Measurements from ENCODE around the gene CKMT2. TPM values are rescaled to one million over a fixed set of nuclear protein-coding genes. Genes with fewer than 3 reads are reported as not detected.

CKMT2 gene
- total RNA-seq, 1 donor from 2014 or later: not detected

GRCh38 chr5:81225463-81225862 lies 7.7 kb upstream of the CKMT2 start:
- intact Hi-C loops (cut with micrococcal nuclease): loop anchor here (5.0 kb wide), 1 partner anchor 72 kb away; no protein-coding TSS in a partner anchor
- Mint-ChIP-seq H3K4me1 (ENCODE audit: low read depth) (no peaks in the 10 kb centered on the region), H3K36me3 (ENCODE audit: low read depth) (no peaks in the 10 kb centered on the region), H3K4me3 (ENCODE audit: low read depth) (no peak overlapping the region), H3K27me3 (ENCODE audit: low read depth) (no peaks in the 10 kb centered on the region), H3K27ac (no peak overlapping the region), H3K9me3 (no peaks in the 10 kb centered on the region)
- no peak for DNase-seq (ENCODE audit: low spot score)

DNA sequence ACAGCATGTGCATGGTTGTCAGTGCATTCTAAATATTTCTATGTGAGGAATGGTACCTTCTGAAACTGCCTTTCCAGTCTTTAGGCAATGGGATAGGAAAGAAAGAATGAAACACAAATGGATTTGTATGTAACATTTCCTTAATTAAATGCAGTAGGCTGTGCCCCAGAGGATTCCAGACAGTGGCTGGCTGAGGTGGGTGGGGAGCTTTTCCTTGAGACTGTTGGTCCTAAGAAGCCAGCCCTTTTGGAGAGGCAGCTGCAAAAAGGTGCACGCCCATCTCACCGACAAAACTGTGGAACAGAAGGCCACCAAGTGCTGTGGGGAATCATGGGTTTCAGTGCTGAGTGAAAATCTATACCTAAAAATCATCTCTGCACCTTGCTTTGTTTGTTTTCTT lies 6.8 kb upstream of the CKMT2 start:
- no peak for DNase-seq (ENCODE audit: low spot score)
- no peaks in the 10 kb centered on the region for H3K36me3 Mint-ChIP-seq (ENCODE audit: low read depth)
- intact Hi-C loops (cut with micrococcal nuclease): loop anchor here (5.0 kb wide), 1 partner anchor 71 kb away; no protein-coding TSS in a partner anchor
- no peak overlapping the region for H3K4me3 Mint-ChIP-seq (ENCODE audit: low read depth)
- no peaks in the 10 kb centered on the region for H3K27me3 Mint-ChIP-seq (ENCODE audit: low read depth)
- no peak overlapping the region for H3K27ac Mint-ChIP-seq
- H3K9me3 Mint-ChIP-seq: no peaks in the 10 kb centered on the region
- no peaks in the 10 kb centered on the region for H3K4me1 Mint-ChIP-seq (ENCODE audit: low read depth)

DNA sequence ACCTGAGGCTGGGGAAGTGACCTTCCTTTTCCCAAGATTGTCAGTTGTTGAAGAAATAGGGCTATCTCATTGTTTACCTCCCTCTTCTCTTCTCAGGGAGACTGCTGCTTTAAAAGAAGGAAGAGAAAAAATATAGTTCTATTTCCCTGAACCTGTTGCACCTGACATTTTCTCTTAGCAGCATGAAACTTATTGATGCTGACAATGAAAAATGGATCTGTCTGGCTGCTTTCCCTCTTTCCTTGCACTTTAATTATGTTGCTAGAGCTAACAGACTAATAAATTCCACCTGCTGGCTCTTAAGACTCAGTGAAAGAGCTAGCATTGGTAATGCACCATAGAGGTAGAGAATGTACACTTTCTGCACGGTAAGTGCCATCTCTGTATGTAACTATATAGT lies 6.2 kb upstream of the CKMT2 start:
- Mint-ChIP-seq H3K9me3 (no peaks in the 10 kb centered on the region), H3K36me3 (ENCODE audit: low read depth) (no peaks in the 10 kb centered on the region)
- intact Hi-C loops (cut with micrococcal nuclease): loop anchor here (5.0 kb wide), 1 partner anchor 70 kb away; no protein-coding TSS in a partner anchor

DNA sequence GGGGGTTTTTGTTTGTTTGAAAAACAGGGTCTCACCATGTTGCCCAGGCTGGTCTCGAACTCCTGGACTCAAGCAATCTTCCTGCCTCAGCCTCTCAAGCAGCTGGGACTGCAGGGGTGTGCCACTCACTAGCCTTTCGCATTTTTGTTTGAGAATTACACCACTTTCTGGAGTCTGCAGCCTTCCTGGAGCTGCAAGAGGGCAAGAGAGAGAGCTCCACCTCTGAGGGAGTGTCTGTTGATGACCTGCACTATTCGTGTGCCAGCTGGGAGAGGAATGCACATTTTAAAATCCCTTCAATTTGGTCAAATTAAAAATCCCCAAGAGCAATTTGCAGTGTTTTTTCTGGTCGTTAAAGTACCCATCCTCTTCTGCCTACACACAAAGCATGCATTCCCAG lies 5.0 kb upstream of the CKMT2 start:
- no peaks in the 10 kb centered on the region for H3K27me3 Mint-ChIP-seq (ENCODE audit: low read depth)
- intact Hi-C loops (cut with micrococcal nuclease): loop anchor here (5.0 kb wide), 1 partner anchor 69 kb away; no protein-coding TSS in a partner anchor

More for the DNA sequence above, 6.2 kb upstream of the CKMT2 start:
- no peaks in the 10 kb centered on the region for H3K27me3 Mint-ChIP-seq (ENCODE audit: low read depth)
- no peak for DNase-seq (ENCODE audit: low spot score)
- H3K4me1 Mint-ChIP-seq (ENCODE audit: low read depth): no peaks in the 10 kb centered on the region
- no peak overlapping the region for H3K4me3 Mint-ChIP-seq (ENCODE audit: low read depth)
- no peak overlapping the region for H3K27ac Mint-ChIP-seq

DNA sequence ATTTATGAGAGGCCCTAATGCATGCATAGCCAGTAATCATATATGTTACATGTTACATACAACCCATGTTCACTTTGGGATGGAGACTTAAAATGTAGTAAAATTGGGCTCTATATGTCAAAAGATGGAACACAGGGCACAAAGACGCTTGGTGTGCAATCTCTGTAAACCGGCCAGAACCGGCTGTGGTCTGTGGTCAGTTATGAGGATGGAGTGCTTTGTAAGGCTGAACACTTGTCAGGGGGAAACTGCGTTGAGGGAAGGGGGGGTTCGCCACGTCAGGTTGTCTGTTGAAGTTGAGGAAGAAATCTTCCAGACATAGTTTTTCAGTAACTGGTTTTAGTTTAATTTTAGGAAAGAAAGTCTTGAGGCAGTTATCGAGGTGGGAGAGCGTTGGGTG lies 2.7 kb upstream of the CKMT2 start:
- no peak for DNase-seq (ENCODE audit: low spot score)
- H3K27ac Mint-ChIP-seq: no peak overlapping the region
- H3K4me1 Mint-ChIP-seq (ENCODE audit: low read depth): no peaks in the 10 kb centered on the region
- no peak overlapping the region for H3K4me3 Mint-ChIP-seq (ENCODE audit: low read depth)
- H3K9me3 Mint-ChIP-seq: no peaks in the 10 kb centered on the region
- intact Hi-C loops (cut with micrococcal nuclease): no loop called here
- no peaks in the 10 kb centered on the region for H3K27me3 Mint-ChIP-seq (ENCODE audit: low read depth)
- no peaks in the 10 kb centered on the region for H3K36me3 Mint-ChIP-seq (ENCODE audit: low read depth)

More for the DNA sequence above, 5.0 kb upstream of the CKMT2 start:
- no peak for DNase-seq (ENCODE audit: low spot score)
- Mint-ChIP-seq H3K27ac (no peak overlapping the region), H3K9me3 (no peaks in the 10 kb centered on the region), H3K4me3 (ENCODE audit: low read depth) (no peak overlapping the region), H3K4me1 (ENCODE audit: low read depth) (no peaks in the 10 kb centered on the region), H3K36me3 (ENCODE audit: low read depth) (no peaks in the 10 kb centered on the region)

- Mint-ChIP-seq H3K4me3 (ENCODE audit: low read depth) (no peak overlapping the region), H3K27ac (no peak overlapping the region), H3K9me3 (no peaks in the 10 kb centered on the region), H3K36me3 (ENCODE audit: low read depth) (no peaks in the 10 kb centered on the region), H3K4me1 (ENCODE audit: low read depth) (no peaks in the 10 kb centered on the region), H3K27me3 (ENCODE audit: low read depth) (no peaks in the 10 kb centered on the region)
- no peak for DNase-seq (ENCODE audit: low spot score)
- intact Hi-C loops (cut with micrococcal nuclease): no loop called here
Observed at GRCh38 chr5:81232464-81233079, 550 bp upstream of the CKMT2 start.

DNA sequence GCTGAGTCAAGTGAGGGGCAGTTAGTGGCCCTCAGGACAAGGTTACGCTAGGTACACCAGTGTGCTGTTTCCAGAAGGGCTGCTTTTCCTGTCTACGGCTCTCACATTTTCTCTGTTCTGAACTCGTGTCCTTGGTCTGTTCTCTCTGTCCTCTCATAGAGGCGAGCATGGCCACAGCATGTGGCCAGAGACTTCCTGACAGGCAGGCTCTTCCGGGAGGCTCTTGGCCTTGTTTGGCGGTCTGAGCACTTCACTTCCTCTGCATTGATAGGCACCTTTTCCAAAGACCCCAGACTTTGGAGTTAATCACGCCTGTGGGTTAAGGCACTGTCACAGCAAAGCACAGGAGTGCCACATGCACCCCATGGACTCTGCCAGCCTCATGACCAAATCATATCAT lies 1.2 kb downstream of the CKMT2 start:
- Mint-ChIP-seq H3K4me1 (ENCODE audit: low read depth) (no peaks in the 10 kb centered on the region), H3K4me3 (ENCODE audit: low read depth) (no peak overlapping the region), H3K27ac (no peak overlapping the region), H3K27me3 (ENCODE audit: low read depth) (no peaks in the 10 kb centered on the region), H3K36me3 (ENCODE audit: low read depth) (no peaks in the 10 kb centered on the region), H3K9me3 (no peaks in the 10 kb centered on the region)
- intact Hi-C loops (cut with micrococcal nuclease): no loop called here
- no peak for DNase-seq (ENCODE audit: low spot score)

DNA sequence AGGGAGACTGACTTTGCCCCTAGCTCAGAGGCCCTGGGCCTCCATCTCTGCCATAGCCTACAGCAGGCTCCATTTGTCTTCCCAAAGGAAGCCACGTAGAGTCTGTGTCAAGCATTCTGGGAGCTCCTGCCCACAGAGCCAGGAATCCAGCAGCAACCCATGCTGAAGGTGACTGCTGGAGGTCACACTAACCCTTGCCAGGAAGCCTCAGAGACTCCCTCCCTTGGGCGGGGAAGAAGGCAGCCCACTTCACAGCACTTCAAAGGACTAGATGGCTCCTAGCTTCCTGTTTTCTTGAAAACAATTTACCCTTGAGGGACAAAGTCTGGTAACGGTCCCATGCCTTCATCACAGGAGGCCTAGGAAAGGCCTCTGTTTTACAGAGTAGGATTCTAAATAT lies 1.7 kb downstream of the CKMT2 start:
- intact Hi-C loops (cut with micrococcal nuclease): no loop called here
- H3K9me3 Mint-ChIP-seq: no peaks in the 10 kb centered on the region
- no peaks in the 10 kb centered on the region for H3K27me3 Mint-ChIP-seq (ENCODE audit: low read depth)
- no peaks in the 10 kb centered on the region for H3K4me1 Mint-ChIP-seq (ENCODE audit: low read depth)
- H3K4me3 Mint-ChIP-seq (ENCODE audit: low read depth): no peak overlapping the region
- no peak overlapping the region for H3K27ac Mint-ChIP-seq
- no peaks in the 10 kb centered on the region for H3K36me3 Mint-ChIP-seq (ENCODE audit: low read depth)
- DNase-seq (ENCODE audit: low spot score): no peak

- intact Hi-C loops (cut with micrococcal nuclease): no loop called here
- Mint-ChIP-seq H3K27ac (no peak overlapping the region), H3K4me3 (ENCODE audit: low read depth) (no peak overlapping the region), H3K4me1 (ENCODE audit: low read depth) (no peaks in the 10 kb centered on the region), H3K9me3 (no peaks in the 10 kb centered on the region), H3K36me3 (ENCODE audit: low read depth) (no peaks in the 10 kb centered on the region), H3K27me3 (ENCODE audit: low read depth) (no peaks in the 10 kb centered on the region)
- no peak for DNase-seq (ENCODE audit: low spot score)
Observed at GRCh38 chr5:81235287-81236072, 2.4 kb downstream of the CKMT2 start.

- no peaks in the 10 kb centered on the region for H3K36me3 Mint-ChIP-seq (ENCODE audit: low read depth)
- H3K4me1 Mint-ChIP-seq (ENCODE audit: low read depth): peaks cover 6% of the 10 kb centered on the region
- no peak for DNase-seq (ENCODE audit: low spot score)
- no peak overlapping the region for H3K4me3 Mint-ChIP-seq (ENCODE audit: low read depth)
- H3K27me3 Mint-ChIP-seq (ENCODE audit: low read depth): no peaks in the 10 kb centered on the region
- no peak overlapping the region for H3K27ac Mint-ChIP-seq
- intact Hi-C loops (cut with micrococcal nuclease): no loop called here
- H3K9me3 Mint-ChIP-seq: no peaks in the 10 kb centered on the region
Observed at GRCh38 chr5:81238460-81238859, 5.3 kb downstream of the CKMT2 start.

- intact Hi-C loops (cut with micrococcal nuclease): no loop called here
- Mint-ChIP-seq H3K27me3 (ENCODE audit: low read depth) (no peaks in the 10 kb centered on the region), H3K4me1 (ENCODE audit: low read depth) (peaks cover 6% of the 10 kb centered on the region)
Observed at GRCh38 chr5:81239613-81240012, 6.5 kb downstream of the CKMT2 start.

GRCh38 chr5:81241001-81241400 lies 7.9 kb downstream of the CKMT2 start:
- H3K27ac Mint-ChIP-seq: no peak overlapping the region
- intact Hi-C loops (cut with micrococcal nuclease): no loop called here
- H3K4me1 Mint-ChIP-seq (ENCODE audit: low read depth): peaks cover 6% of the 10 kb centered on the region
- no peaks in the 10 kb centered on the region for H3K9me3 Mint-ChIP-seq
- no peaks in the 10 kb centered on the region for H3K36me3 Mint-ChIP-seq (ENCODE audit: low read depth)
- no peak for DNase-seq (ENCODE audit: low spot score)
- H3K4me3 Mint-ChIP-seq (ENCODE audit: low read depth): no peak overlapping the region
- no peaks in the 10 kb centered on the region for H3K27me3 Mint-ChIP-seq (ENCODE audit: low read depth)

More at GRCh38 chr5:81239613-81240012, 6.5 kb downstream of the CKMT2 start:
- DNase-seq (ENCODE audit: low spot score): no peak
- Mint-ChIP-seq H3K4me3 (ENCODE audit: low read depth) (no peak overlapping the region), H3K27ac (no peak overlapping the region), H3K9me3 (no peaks in the 10 kb centered on the region), H3K36me3 (ENCODE audit: low read depth) (no peaks in the 10 kb centered on the region)

- H3K9me3 Mint-ChIP-seq: no peaks in the 10 kb centered on the region
- H3K36me3 Mint-ChIP-seq (ENCODE audit: low read depth): no peaks in the 10 kb centered on the region
- DNase-seq (ENCODE audit: low spot score): no peak
- no peak overlapping the region for H3K4me3 Mint-ChIP-seq (ENCODE audit: low read depth)
- H3K27me3 Mint-ChIP-seq (ENCODE audit: low read depth): no peaks in the 10 kb centered on the region
- H3K27ac Mint-ChIP-seq: no peak overlapping the region
- peaks cover 6% of the 10 kb centered on the region for H3K4me1 Mint-ChIP-seq (ENCODE audit: low read depth)
- intact Hi-C loops (cut with micrococcal nuclease): loop anchor here (2.0 kb wide), 1 partner anchor 45 kb away; no protein-coding TSS in a partner anchor
Observed at GRCh38 chr5:81241961-81242648, 9.0 kb downstream of the CKMT2 start.

Data from activated T-helper 2 cell treated with anti-CD3 and anti-CD28 coated beads, Interferon-gamma antibody, Interleukin-2, Interleukin-4, amounts not matched to agents 10 μg/mL and 5 μg/mL and 100 μg/mL, durations not matched to agents 14 hours and 24 hours and 36 hours (primary cell).